Measurements from ENCODE around the gene CHEK2. TPM values are rescaled to one million over a fixed set of nuclear protein-coding genes. Genes with fewer than 3 reads are reported as not detected.

Gene CHEK2
- polyA plus RNA-seq, 3 donors, result 6.6 to 13.1 (median 7.8) TPM

- H3K27me3 ChIP-seq (ENCODE audit: control insufficient read depth in 2 of 2, insufficient read depth in 2 of 2, low read length in 2 of 2), result no peaks in the 10 kb centered on the region
- H3K4me1 Mint-ChIP-seq, result peaks cover 16% of the 10 kb centered on the region
- DNase-seq, result no peak
- 98% methylated on average over 11 of the region's 14 CpGs for WGBS (ENCODE audit: insufficient coverage)
- intact Hi-C loops (cut with micrococcal nuclease), result loop anchor here in 1 of 2 donors (10.0 kb wide), 1 partner anchor 55 kb away; no protein-coding TSS in a partner anchor
- H3K4me3 ChIP-seq (replicated peaks in 1 of 3; ENCODE audit: low read depth in 2 of 3, low read length in 3 of 3), result no peak overlapping the region
- peaks cover 0 to 10% (median 7%) of the 10 kb centered on the region in 7 donors for H3K9me3 Mint-ChIP-seq
- no peak overlapping the region for H2AFZ ChIP-seq (ENCODE audit: insufficient read depth, low read depth, low read length, poor library complexity, severe bottlenecking)
- H3K27ac ChIP-seq (ENCODE audit: low read depth in 1 of 2, low read length in 2 of 2), result no peak overlapping the region
- H3K27me3 Mint-ChIP-seq (ENCODE audit: low read depth in 3 of 3), result peaks cover 0 to 6% (median 3%) of the 10 kb centered on the region in 3 donors
- peaks cover 2 to 3% of the 10 kb centered on the region in 2 donors for H3K36me3 Mint-ChIP-seq
- peaks cover 0 to 3% of the 10 kb centered on the region in 2 donors for H3K36me3 ChIP-seq (replicated peaks in 1 of 2; ENCODE audit: control insufficient read depth in 1 of 2, insufficient read depth in 2 of 2, low read length in 2 of 2)
- no peak overlapping the region for H3K9ac ChIP-seq (ENCODE audit: insufficient read depth, low read length, poor library complexity, severe bottlenecking)
- peaks cover 13 to 17% of the 10 kb centered on the region in 2 donors for H3K4me1 ChIP-seq (ENCODE audit: control insufficient read depth in 1 of 2, insufficient read depth in 2 of 2, low read length in 2 of 2)
- H4K20me1 ChIP-seq (ENCODE audit: insufficient read depth, low read length), result peaks cover 9% of the 10 kb centered on the region
- no peak overlapping the region for H3K4me3 Mint-ChIP-seq
- TF ChIP-seq CTCF (IDR thresholded peaks at IDR 0.05), result no peak
- H3K79me2 ChIP-seq (ENCODE audit: insufficient read depth, low read length), result peaks cover 20% of the 10 kb centered on the region
- H3K9me3 ChIP-seq (replicated peaks in 1 of 2; ENCODE audit: control insufficient read depth in 1 of 2, insufficient read depth in 1 of 2, low read length in 2 of 2), result peaks cover 5% of the 10 kb centered on the region in 2 donors
- H3K4me2 ChIP-seq (replicated peaks; ENCODE audit: extremely low read depth, low read length, poor library complexity, severe bottlenecking), result no peak overlapping the region
- H3K27ac Mint-ChIP-seq, result no peak overlapping the region
Observed at GRCh38 chr22:28769394-28770085, 27.9 kb upstream of the CHEK2 start.

GRCh38 chr22:28768701-28769393 lies 27.2 kb upstream of the CHEK2 start:
- Histone ChIP-seq H3K27ac (ENCODE audit: low read depth in 1 of 2, low read length in 2 of 2) (no peak overlapping the region), H3K79me2 (ENCODE audit: insufficient read depth, low read length) (peaks cover 13% of the 10 kb centered on the region), H3K4me1 (ENCODE audit: control insufficient read depth in 1 of 2, insufficient read depth in 2 of 2, low read length in 2 of 2) (peaks cover 6 to 10% of the 10 kb centered on the region in 2 donors), H3K9me3 (replicated peaks in 1 of 2; ENCODE audit: control insufficient read depth in 1 of 2, insufficient read depth in 1 of 2, low read length in 2 of 2) (peaks cover 5% of the 10 kb centered on the region in 2 donors), H3K36me3 (replicated peaks in 1 of 2; ENCODE audit: control insufficient read depth in 1 of 2, insufficient read depth in 2 of 2, low read length in 2 of 2) (no peaks in the 10 kb centered on the region), H3K4me3 (replicated peaks in 1 of 3; ENCODE audit: low read depth in 2 of 3, low read length in 3 of 3) (no peak overlapping the region), H4K20me1 (ENCODE audit: insufficient read depth, low read length) (peaks cover 2% of the 10 kb centered on the region), H2AFZ (ENCODE audit: insufficient read depth, low read depth, low read length, poor library complexity, severe bottlenecking) (no peak overlapping the region), H3K4me2 (replicated peaks; ENCODE audit: extremely low read depth, low read length, poor library complexity, severe bottlenecking) (no peak overlapping the region), H3K27me3 (ENCODE audit: control insufficient read depth in 2 of 2, insufficient read depth in 2 of 2, low read length in 2 of 2) (no peaks in the 10 kb centered on the region), H3K9ac (ENCODE audit: insufficient read depth, low read length, poor library complexity, severe bottlenecking) (no peak overlapping the region)
- Mint-ChIP-seq H3K36me3 (no peaks in the 10 kb centered on the region), H3K4me3 (no peak overlapping the region), H3K9me3 (peaks cover 0 to 10% (median 7%) of the 10 kb centered on the region in 7 donors), H3K4me1 (peaks cover 9% of the 10 kb centered on the region), H3K27me3 (ENCODE audit: low read depth in 3 of 3) (peaks cover 0 to 6% (median 3%) of the 10 kb centered on the region in 3 donors), H3K27ac (no peak overlapping the region)
- TF ChIP-seq CTCF (IDR thresholded peaks at IDR 0.05), result no peak
- intact Hi-C loops (cut with micrococcal nuclease), result no loop called here
- DNase-seq, result no peak
- 89% methylated on average over 5 of the region's 6 CpGs for whole genome bisulfite sequencing (ENCODE audit: insufficient coverage)
